Measurements from ENCODE around the gene GALK2. TPM values are rescaled to one million over a fixed set of nuclear protein-coding genes. Genes with fewer than 3 reads are reported as not detected.
A peak's percentile ranks its signal among the peaks of the same experiment; 100 is the strongest.

Gene GALK2
- total RNA-seq, 6 experiments from 2014 or later = 17.5 to 24.7 (median 21.6) TPM

- peaks cover 27% of the 10 kb centered on the region for H3K36me3 Mint-ChIP-seq (ENCODE audit: low read depth)
- peaks cover 1% of the 10 kb centered on the region for H3K27me3 Mint-ChIP-seq (ENCODE audit: insufficient read depth)
- no peak for TF ChIP-seq CTCF (IDR thresholded peaks at IDR 0.05)
- no peak for DNase-seq
- no peak overlapping the region for H3K4me3 Mint-ChIP-seq
- H3K27ac Mint-ChIP-seq = no peak overlapping the region
- peaks cover 28% of the 10 kb centered on the region for H3K4me1 Mint-ChIP-seq (ENCODE audit: low read depth)
- no peaks in the 10 kb centered on the region for H3K9me3 Mint-ChIP-seq
Observed at GRCh38 chr15:49229922-49230321, 59.9 kb downstream of the GALK2 start.

GRCh38 chr15:49232236-49232806 lies 62.3 kb downstream of the GALK2 start:
- no peak overlapping the region for H3K27ac Mint-ChIP-seq
- H3K27me3 Mint-ChIP-seq (ENCODE audit: insufficient read depth) = peaks cover 1% of the 10 kb centered on the region; the same call in 1 of the 2 replicates
- peaks cover 29% of the 10 kb centered on the region for H3K4me1 Mint-ChIP-seq (ENCODE audit: low read depth)
- H3K36me3 Mint-ChIP-seq (ENCODE audit: low read depth) = peaks cover 22% of the 10 kb centered on the region
- no peaks in the 10 kb centered on the region for H3K9me3 Mint-ChIP-seq
- DNase-seq = no peak
- TF ChIP-seq CTCF (IDR thresholded peaks at IDR 0.05) = no peak
- H3K4me3 Mint-ChIP-seq = no peak overlapping the region

- Mint-ChIP-seq H3K27ac (peak overlapping the region; percentile 78), H3K4me3 (peak overlapping the region; percentile 15; the same call in 1 of the 2 replicates), H3K36me3 (ENCODE audit: low read depth) (peaks cover 11% of the 10 kb centered on the region), H3K27me3 (ENCODE audit: insufficient read depth) (peaks cover 1% of the 10 kb centered on the region; the same call in 1 of the 2 replicates), H3K4me1 (ENCODE audit: low read depth) (peaks cover 29% of the 10 kb centered on the region), H3K9me3 (no peaks in the 10 kb centered on the region)
- TF ChIP-seq CTCF (IDR thresholded peaks at IDR 0.05) = peak; percentile 87
- peak; percentile 84 for DNase-seq
Observed at GRCh38 chr15:49235446-49236124, 65.5 kb downstream of the GALK2 start.

GRCh38 chr15:49236869-49237268 lies 66.8 kb downstream of the GALK2 start:
- peaks cover 4% of the 10 kb centered on the region; the same call in 1 of the 2 replicates for H3K36me3 Mint-ChIP-seq (ENCODE audit: low read depth)
- no peak for TF ChIP-seq CTCF (IDR thresholded peaks at IDR 0.05)
- H3K27me3 Mint-ChIP-seq (ENCODE audit: insufficient read depth) = peaks cover 1% of the 10 kb centered on the region; the same call in 1 of the 2 replicates
- peak overlapping the region; percentile 25; the same call in 1 of the 2 replicates for H3K27ac Mint-ChIP-seq
- peaks cover 29% of the 10 kb centered on the region for H3K4me1 Mint-ChIP-seq (ENCODE audit: low read depth)
- H3K9me3 Mint-ChIP-seq = no peaks in the 10 kb centered on the region
- H3K4me3 Mint-ChIP-seq = no peak overlapping the region
- no peak for DNase-seq

GRCh38 chr15:49238342-49238741 lies 68.3 kb downstream of the GALK2 start:
- H3K4me3 Mint-ChIP-seq = 0 out of 2 replicates have a peak overlapping the region, but pooled peaks have one; percentile 3
- peak; percentile 56 for DNase-seq
- no peaks in the 10 kb centered on the region for H3K9me3 Mint-ChIP-seq
- peaks cover 6% of the 10 kb centered on the region for H3K36me3 Mint-ChIP-seq (ENCODE audit: low read depth)
- peaks cover 1% of the 10 kb centered on the region; the same call in 1 of the 2 replicates for H3K27me3 Mint-ChIP-seq (ENCODE audit: insufficient read depth)
- peaks cover 29% of the 10 kb centered on the region for H3K4me1 Mint-ChIP-seq (ENCODE audit: low read depth)
- no peak for TF ChIP-seq CTCF (IDR thresholded peaks at IDR 0.05)
- H3K27ac Mint-ChIP-seq = peak overlapping the region; percentile 68
